ENCODE measurements around the gene MKRN2.

Gene MKRN2

DNA sequence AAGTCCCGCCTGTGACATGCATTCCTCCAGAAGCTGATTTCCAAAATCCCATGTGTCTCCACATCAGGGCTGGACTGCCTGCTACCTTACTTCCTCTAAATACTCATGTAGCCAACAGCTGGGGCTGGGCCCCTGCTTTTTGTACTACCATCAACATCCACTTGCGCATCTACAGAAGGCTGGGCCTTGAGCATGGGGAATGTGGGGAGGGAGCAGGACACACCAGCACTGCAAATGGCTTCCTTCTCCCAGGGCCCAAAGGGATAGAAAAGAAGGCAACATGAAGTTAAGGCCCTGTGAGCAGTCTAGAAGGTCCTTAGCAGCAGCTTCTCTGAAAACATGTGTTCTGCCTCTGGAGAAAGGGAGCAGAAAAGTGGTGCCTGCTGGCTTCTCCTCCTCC lies 27.2 kb downstream of the MKRN2 start:
- TF ChIP-seq TAF1 (IDR thresholded peaks at IDR 0.05; ENCODE audit: low read depth) (no peak), TEAD4 (IDR thresholded peaks at IDR 0.05) (no peak), YY1 (IDR thresholded peaks at IDR 0.05; ENCODE audit: low read depth) (no peak), CEBPB (IDR thresholded peaks at IDR 0.05) (no peak), FOXM1 (IDR thresholded peaks at IDR 0.05; ENCODE audit: borderline replicate concordance, low read depth) (no peak), RAD21 (IDR thresholded peaks at IDR 0.05; ENCODE audit: low read depth) (no peak), ZBTB7A (IDR thresholded peaks at IDR 0.05; ENCODE audit: low read depth) (no peak), EGR1 (IDR thresholded peaks at IDR 0.05) (no peak), NFIC (IDR thresholded peaks at IDR 0.05) (no peak)
- TF ChIP-seq, protein P1, sequence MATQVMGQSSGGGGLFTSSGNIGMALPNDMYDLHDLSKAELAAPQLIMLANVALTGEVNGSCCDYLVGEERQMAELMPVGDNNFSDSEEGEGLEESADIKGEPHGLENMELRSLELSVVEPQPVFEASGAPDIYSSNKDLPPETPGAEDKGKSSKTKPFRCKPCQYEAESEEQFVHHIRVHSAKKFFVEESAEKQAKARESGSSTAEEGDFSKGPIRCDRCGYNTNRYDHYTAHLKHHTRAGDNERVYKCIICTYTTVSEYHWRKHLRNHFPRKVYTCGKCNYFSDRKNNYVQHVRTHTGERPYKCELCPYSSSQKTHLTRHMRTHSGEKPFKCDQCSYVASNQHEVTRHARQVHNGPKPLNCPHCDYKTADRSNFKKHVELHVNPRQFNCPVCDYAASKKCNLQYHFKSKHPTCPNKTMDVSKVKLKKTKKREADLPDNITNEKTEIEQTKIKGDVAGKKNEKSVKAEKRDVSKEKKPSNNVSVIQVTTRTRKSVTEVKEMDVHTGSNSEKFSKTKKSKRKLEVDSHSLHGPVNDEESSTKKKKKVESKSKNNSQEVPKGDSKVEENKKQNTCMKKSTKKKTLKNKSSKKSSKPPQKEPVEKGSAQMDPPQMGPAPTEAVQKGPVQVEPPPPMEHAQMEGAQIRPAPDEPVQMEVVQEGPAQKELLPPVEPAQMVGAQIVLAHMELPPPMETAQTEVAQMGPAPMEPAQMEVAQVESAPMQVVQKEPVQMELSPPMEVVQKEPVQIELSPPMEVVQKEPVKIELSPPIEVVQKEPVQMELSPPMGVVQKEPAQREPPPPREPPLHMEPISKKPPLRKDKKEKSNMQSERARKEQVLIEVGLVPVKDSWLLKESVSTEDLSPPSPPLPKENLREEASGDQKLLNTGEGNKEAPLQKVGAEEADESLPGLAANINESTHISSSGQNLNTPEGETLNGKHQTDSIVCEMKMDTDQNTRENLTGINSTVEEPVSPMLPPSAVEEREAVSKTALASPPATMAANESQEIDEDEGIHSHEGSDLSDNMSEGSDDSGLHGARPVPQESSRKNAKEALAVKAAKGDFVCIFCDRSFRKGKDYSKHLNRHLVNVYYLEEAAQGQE (IDR thresholded peaks at IDR 0.05; ENCODE audit: low read depth): no peak
- TF ChIP-seq, protein P2, sequence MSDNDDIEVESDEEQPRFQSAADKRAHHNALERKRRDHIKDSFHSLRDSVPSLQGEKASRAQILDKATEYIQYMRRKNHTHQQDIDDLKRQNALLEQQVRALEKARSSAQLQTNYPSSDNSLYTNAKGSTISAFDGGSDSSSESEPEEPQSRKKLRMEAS (IDR thresholded peaks at IDR 0.05): no peak

GRCh38 chr3:12585181-12585580 lies 28.3 kb downstream of the MKRN2 start:
- TF ChIP-seq CEBPB (IDR thresholded peaks at IDR 0.05) (no peak), CREB1 (IDR thresholded peaks at IDR 0.05; ENCODE audit: low read depth) (no peak), NFIC (IDR thresholded peaks at IDR 0.05) (no peak), TEAD4 (IDR thresholded peaks at IDR 0.05) (no peak), RAD21 (IDR thresholded peaks at IDR 0.05; ENCODE audit: low read depth) (no peak), EGR1 (IDR thresholded peaks at IDR 0.05) (no peak), FOXM1 (IDR thresholded peaks at IDR 0.05; ENCODE audit: borderline replicate concordance, low read depth) (no peak), TAF1 (IDR thresholded peaks at IDR 0.05; ENCODE audit: low read depth) (no peak), TCF12 (IDR thresholded peaks at IDR 0.05; ENCODE audit: low read depth) (no peak), EP300 (IDR thresholded peaks at IDR 0.05; ENCODE audit: borderline replicate concordance) (no peak), YY1 (IDR thresholded peaks at IDR 0.05; ENCODE audit: low read depth) (no peak), ZBTB7A (IDR thresholded peaks at IDR 0.05; ENCODE audit: low read depth) (no peak)
- TF ChIP-seq, protein P2 (IDR thresholded peaks at IDR 0.05): no peak
- TF ChIP-seq, protein P3, sequence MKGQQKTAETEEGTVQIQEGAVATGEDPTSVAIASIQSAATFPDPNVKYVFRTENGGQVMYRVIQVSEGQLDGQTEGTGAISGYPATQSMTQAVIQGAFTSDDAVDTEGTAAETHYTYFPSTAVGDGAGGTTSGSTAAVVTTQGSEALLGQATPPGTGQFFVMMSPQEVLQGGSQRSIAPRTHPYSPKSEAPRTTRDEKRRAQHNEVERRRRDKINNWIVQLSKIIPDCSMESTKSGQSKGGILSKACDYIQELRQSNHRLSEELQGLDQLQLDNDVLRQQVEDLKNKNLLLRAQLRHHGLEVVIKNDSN (IDR thresholded peaks at IDR 0.05): no peak
- TF ChIP-seq, protein P1 (IDR thresholded peaks at IDR 0.05; ENCODE audit: low read depth): no peak

- TF ChIP-seq ZBTB7A (IDR thresholded peaks at IDR 0.05; ENCODE audit: low read depth) (no peak), RAD21 (IDR thresholded peaks at IDR 0.05; ENCODE audit: low read depth) (no peak), EP300 (IDR thresholded peaks at IDR 0.05; ENCODE audit: borderline replicate concordance) (no peak), TEAD4 (IDR thresholded peaks at IDR 0.05) (no peak), YY1 (IDR thresholded peaks at IDR 0.05; ENCODE audit: low read depth) (no peak), CEBPB (IDR thresholded peaks at IDR 0.05) (no peak), FOXM1 (IDR thresholded peaks at IDR 0.05; ENCODE audit: borderline replicate concordance, low read depth) (no peak), TAF1 (IDR thresholded peaks at IDR 0.05; ENCODE audit: low read depth) (no peak), CREB1 (IDR thresholded peaks at IDR 0.05; ENCODE audit: low read depth) (no peak)
- TF ChIP-seq, protein P3 (IDR thresholded peaks at IDR 0.05): no peak
- TF ChIP-seq, protein P2 (IDR thresholded peaks at IDR 0.05): no peak
- TF ChIP-seq, protein P1 (IDR thresholded peaks at IDR 0.05; ENCODE audit: low read depth): no peak
Observed at GRCh38 chr3:12585970-12586369, 29.1 kb downstream of the MKRN2 start.

GRCh38 chr3:12586403-12586802 lies 29.5 kb downstream of the MKRN2 start:
- TF ChIP-seq EGR1 (IDR thresholded peaks at IDR 0.05): no peak
- TF ChIP-seq ZBTB7A (IDR thresholded peaks at IDR 0.05; ENCODE audit: low read depth): no peak
- no peak for TF ChIP-seq TCF12 (IDR thresholded peaks at IDR 0.05; ENCODE audit: low read depth)
- TF ChIP-seq FOXM1 (IDR thresholded peaks at IDR 0.05; ENCODE audit: borderline replicate concordance, low read depth): no peak
- TF ChIP-seq EP300 (IDR thresholded peaks at IDR 0.05; ENCODE audit: borderline replicate concordance): no peak
- TF ChIP-seq CEBPB (IDR thresholded peaks at IDR 0.05): no peak

Data from Ishikawa (cell line).